Measurements from ENCODE around the gene RNGTT. TPM values are rescaled to one million over a fixed set of nuclear protein-coding genes. Genes with fewer than 3 reads are reported as not detected.

The RNGTT gene
- 36.3 and 39.8 TPM in 2 replicates for total RNA-seq

GRCh38 chr6:88963139-88964090, at the start of gene RNGTT:
TSS of gene RNGTT (minus strand) at chr6:88963618. CDS start at chr6:88963409, 209 bp downstream.

Small RNA genes lying within 50 kb of the gene (small RNA-seq; reads per million reads assigned to genes)
- gene AL079342.1 (not detected), gene RF00045 (not detected)

Other genes starting within 250 kb of the RNGTT start
- gene PNRC1, start 117.1 kb upstream of the RNGTT start, total RNA-seq, result 92.8 and 97.1 TPM in 2 replicates
- under 0.01 and 0.36 TPM in 2 replicates for gene SRSF12, start 154.5 kb upstream of the RNGTT start, total RNA-seq
- gene PM20D2, start 182.4 kb upstream of the RNGTT start, total RNA-seq, result 20.7 and 22.7 TPM in 2 replicates

Measured in thoracic aorta endothelial cell (primary cell).